ENCODE data around the gene CCDC13.

GRCh38 chr3:42814914-42815507 is 42.0 kb upstream of the CCDC13 start:
- TF ChIP-seq EP300 (conservative IDR thresholded peaks at IDR 0.05; ENCODE audit: poor library complexity, severe bottlenecking) (no peak), CTCF (IDR thresholded peaks at IDR 0.05; ENCODE audit: poor library complexity, severe bottlenecking) (no peak)

All from neural cell (in vitro differentiated cells).